ENCODE results near the gene HOXA9. TPM values are rescaled to one million over a fixed set of nuclear protein-coding genes. Genes with fewer than 3 reads are reported as not detected.

HOXA9 gene
- total and polyA plus RNA-seq, 2 of the 8 experiments (the other 6 are each of a cell fraction or from before 2014, with no cell fraction given): not detected

DNA sequence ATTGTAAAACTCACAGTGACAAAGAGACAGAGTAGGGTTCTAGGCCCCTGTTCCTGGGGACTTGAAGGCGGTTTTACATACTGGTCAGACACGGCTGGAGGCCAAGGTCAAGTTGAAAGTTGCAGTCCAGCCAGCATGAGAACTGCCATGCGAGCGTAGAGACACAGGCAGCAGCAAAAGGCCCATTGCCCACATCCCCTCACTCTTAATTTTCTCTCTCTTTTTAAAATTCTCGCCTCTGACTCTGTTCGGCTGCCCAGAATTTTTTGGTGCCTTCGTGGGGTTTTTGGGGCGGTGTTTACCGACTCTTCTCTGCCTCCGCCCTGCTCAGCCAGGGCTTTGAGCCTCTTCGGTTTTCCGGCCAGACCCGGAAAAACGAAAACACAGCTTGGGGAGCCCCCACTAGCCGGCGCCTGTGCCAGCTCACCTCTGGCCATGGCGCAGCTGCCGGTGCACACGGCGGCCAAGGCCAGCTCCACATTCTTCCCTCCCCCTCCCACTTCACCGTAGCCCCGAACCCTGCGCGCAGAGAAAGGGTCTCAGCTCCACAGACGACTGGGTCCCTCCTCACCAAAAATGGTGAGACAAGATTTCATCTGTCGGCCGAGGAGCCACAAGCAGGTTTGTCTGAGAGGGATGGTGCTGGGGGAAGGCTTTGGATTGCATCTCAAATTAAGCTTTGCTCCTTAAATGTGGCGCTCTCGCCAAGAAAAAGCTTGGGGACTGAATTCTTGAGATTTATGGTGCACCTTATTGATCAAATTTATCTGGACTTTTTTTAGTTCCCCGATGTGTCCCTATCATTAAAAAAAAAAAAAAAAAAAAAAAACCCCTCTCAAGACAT is 36.9 kb upstream of the HOXA9 start (continued):
- TF ChIP-seq SP2 (IDR thresholded peaks at IDR 0.05; ENCODE audit: low read length) (no peak), POU5F1 (IDR thresholded peaks at IDR 0.05; ENCODE audit: low read depth, low read length) (no peak), CTBP2 (IDR thresholded peaks at IDR 0.05; ENCODE audit: borderline replicate concordance, insufficient read depth, insufficient read length, low read length) (peak; percentile 44), HDAC2 (IDR thresholded peaks at IDR 0.05; ENCODE audit: borderline replicate concordance in 1 of 2, low read depth in 2 of 2, low read length in 2 of 2) (no peak), POLR2AphosphoS5 (IDR thresholded peaks at IDR 0.05; ENCODE audit: low read depth, low read length) (no peak), TAF1 (IDR thresholded peaks at IDR 0.05; ENCODE audit: low read depth, low read length) (no peak), FOSL1 (IDR thresholded peaks at IDR 0.05; ENCODE audit: insufficient read depth, low read depth, low read length) (no peak), TCF12 (IDR thresholded peaks at IDR 0.05; ENCODE audit: low read depth, low read length) (no peak; the same call in 1 of the 2 replicates), MAFK (IDR thresholded peaks at IDR 0.05; ENCODE audit: low read depth, low read length) (no peak), JUN (IDR thresholded peaks at IDR 0.05; ENCODE audit: low read depth, low read length) (no peak), RBBP5 (IDR thresholded peaks at IDR 0.05; ENCODE audit: borderline replicate concordance, low read depth, low read length) (no peak), GABPA (IDR thresholded peaks at IDR 0.05; ENCODE audit: borderline replicate concordance, insufficient read depth, low read length) (no peak)
- TF ChIP-seq, protein P1, sequence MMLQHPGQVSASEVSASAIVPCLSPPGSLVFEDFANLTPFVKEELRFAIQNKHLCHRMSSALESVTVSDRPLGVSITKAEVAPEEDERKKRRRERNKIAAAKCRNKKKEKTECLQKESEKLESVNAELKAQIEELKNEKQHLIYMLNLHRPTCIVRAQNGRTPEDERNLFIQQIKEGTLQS (IDR thresholded peaks at IDR 0.05; ENCODE audit: insufficient read depth, low read depth, low read length): no peak

Measured in H1 (cell line).